Esophagus squamous epithelium (tissue), 4 donors: ENCODE data around the gene ADGRV1.

Source experiments
- CTCF ChIP-seq, 6 experiments: fragments of 450-650 bp in 4 of 6; fragments of 200-600 bp in 2 of 6; sonication (generic) in 2 of 6; IDR thresholded peaks; one replicate each; pipeline ENCODE4 v1.5.1; 2016 to 2019; ENCODE audit warnings: antibody characterized with exemption in 6 of 6, mild to moderate bottlenecking in 4 of 6, moderate library complexity in 4 of 6
- POLR2A ChIP-seq, 4 donors: fragments of 450-650 bp; IDR thresholded peaks; one replicate each; pipeline ENCODE4 v1.6.1; 2017; ENCODE audit warnings: antibody characterized with exemption in 4 of 4, mild to moderate bottlenecking in 4 of 4, moderate library complexity in 3 of 4

GRCh38 chr5:91016954-91017700 is 458.5 kb downstream of the ADGRV1 start:
- no peak for TF ChIP-seq CTCF (IDR thresholded peaks at IDR 0.05)
- TF ChIP-seq POLR2A (IDR thresholded peaks at IDR 0.05) = no peak
